HepG2 (cell line): ENCODE results near the gene MTX1. TPM values are rescaled to one million over a fixed set of nuclear protein-coding genes. Genes with fewer than 3 reads are reported as not detected.
A peak's percentile ranks its signal among the peaks of the same experiment; 100 is the strongest.

ENCODE experiments used
- CHD4 ChIP-seq: fragments of 200-600 bp; sonication (generic); IDR thresholded peaks from 2 replicates; pipeline ENCODE4 v1.7.0; 2017; ENCODE audit warnings: mild to moderate bottlenecking, low read length, borderline replicate concordance
- FOXP1 ChIP-seq, 2 experiments: fragments of 450-650 bp in 1 of 2; IDR thresholded peaks; 2 replicates each; pipeline ENCODE4 v1.6.1; 2017 to 2018; ENCODE audit warnings: antibody characterized with exemption in 1 of 2
- HHEX ChIP-seq: IDR thresholded peaks from 2 replicates; pipeline ENCODE4 v1.6.1; 2016; ENCODE audit warnings: control low read depth
- JUNB ChIP-seq: sonication (generic); formaldehyde crosslinking; IDR thresholded peaks from 2 replicates; pipeline ENCODE4 v1.8.0; 2022; ENCODE audit warnings: missing genetic modification reagents, mild to moderate bottlenecking, borderline replicate concordance
- KMT2A ChIP-seq: sonication (generic); formaldehyde crosslinking; IDR thresholded peaks from 2 replicates; pipeline ENCODE4 v1.4.0; 2020; ENCODE audit warnings: missing genetic modification reagents
- NAIF1 ChIP-seq: sonication (generic); formaldehyde crosslinking; IDR thresholded peaks from 2 replicates; pipeline ENCODE4 v1.5.0; 2020; ENCODE audit warnings: mild to moderate bottlenecking, missing genetic modification reagents, borderline replicate concordance
- NBN ChIP-seq: fragments of 450-650 bp; conservative IDR thresholded peaks from 2 replicates; pipeline ENCODE4 v1.6.1; 2017
- NFIC ChIP-seq: IDR thresholded peaks from 2 replicates; pipeline ENCODE4 v1.6.1; 2012; ENCODE audit warnings: mild to moderate bottlenecking, low read length, inconsistent platforms
- NR1H2 ChIP-seq: sonication (generic); formaldehyde crosslinking; IDR thresholded peaks from 2 replicates; pipeline ENCODE4 v1.8.1; 2022; ENCODE audit warnings: low read depth, missing genetic modification reagents, borderline replicate concordance
- RBAK ChIP-seq: sonication (generic); formaldehyde crosslinking; IDR thresholded peaks from 2 replicates; pipeline ENCODE4 v1.5.1; 2020; ENCODE audit warnings: mild to moderate bottlenecking, missing genetic modification reagents
- STAT5B ChIP-seq: sonication (generic); formaldehyde crosslinking; IDR thresholded peaks from 2 replicates; pipeline ENCODE4 v1.4.0; 2020; ENCODE audit warnings: missing genetic modification reagents
- TOPORS ChIP-seq: sonication (generic); formaldehyde crosslinking; IDR thresholded peaks from 2 replicates; pipeline ENCODE4 v1.8.0; 2023; ENCODE audit warnings: mild to moderate bottlenecking, missing genetic modification reagents
- USF2 ChIP-seq, 2 experiments: sonication (generic) in 1 of 2; formaldehyde crosslinking in 1 of 2; IDR thresholded peaks; 2 replicates each; pipeline versions ENCODE4 v1.5.1 to v1.6.1; 2011 to 2020; ENCODE audit warnings: borderline replicate concordance in 1 of 2, low read depth in 1 of 2, low read length in 1 of 2, mild to moderate bottlenecking in 1 of 2, missing genetic modification reagents in 1 of 2, moderate library complexity in 1 of 2
- ZFP91 ChIP-seq: sonication (generic); formaldehyde crosslinking; IDR thresholded peaks from 2 replicates; pipeline ENCODE4 v1.9.0; 2022; ENCODE audit warnings: missing genetic modification reagents, mild to moderate bottlenecking, borderline replicate concordance
- ZNF282 ChIP-seq: fragments of 450-650 bp; IDR thresholded peaks from 2 replicates; pipeline ENCODE4 v1.6.1; 2018; ENCODE audit not compliant: partially characterized antibody
- ZNF430 ChIP-seq: sonication (generic); formaldehyde crosslinking; IDR thresholded peaks from 2 replicates; pipeline ENCODE4 v1.9.0; 2021; ENCODE audit warnings: mild to moderate bottlenecking, missing genetic modification reagents
- ZNF558 ChIP-seq: sonication (generic); formaldehyde crosslinking; IDR thresholded peaks from 2 replicates; pipeline ENCODE4 v1.9.0; 2022; ENCODE audit warnings: mild to moderate bottlenecking, missing genetic modification reagents, borderline replicate concordance
- ZNF737 ChIP-seq: sonication (generic); formaldehyde crosslinking; IDR thresholded peaks from 2 replicates; pipeline ENCODE4 v1.5.0; 2020; ENCODE audit warnings: missing genetic modification reagents, mild to moderate bottlenecking, borderline replicate concordance
- ZNF790 ChIP-seq: sonication (generic); formaldehyde crosslinking; IDR thresholded peaks from 2 replicates; pipeline ENCODE4 v1.8.0; 2022; ENCODE audit warnings: missing genetic modification reagents, mild to moderate bottlenecking, borderline replicate concordance
- ZNF792 ChIP-seq: IDR thresholded peaks from 2 replicates; pipeline ENCODE4 v1.6.1; 2016
- ZSCAN20 ChIP-seq: sonication (generic); formaldehyde crosslinking; IDR thresholded peaks from 2 replicates; pipeline ENCODE4 v1.4.0; 2020; ENCODE audit warnings: missing genetic modification reagents, mild to moderate bottlenecking, borderline replicate concordance
- polyA plus RNA-seq, 8 experiments: library from polyadenylated mRNA; depleted of rRNA in 3 of 8; stranded (reverse) in 7 of 8; unstranded in 1 of 8; fragments of >200 nt; fragmentation: Illumina TruSeq in 4 of 8; extraction: Trizol in 4 of 8; gene quantifications; 2 replicates each; pipeline versions ENCODE4 v1.2.1 to v1.2.3, GENCODE V29; 2011 to 2016; ENCODE audit warnings: low read depth in 4 of 8, missing spikeins in 1 of 8, mixed read lengths in 1 of 8; ENCODE audit not compliant: insufficient read depth in 1 of 8
- total RNA-seq, 5 experiments: library from RNA; depleted of rRNA; stranded (reverse); fragments of >200 nt; fragmentation: Illumina TruSeq; extraction: Trizol; gene quantifications; 2 replicates each; pipeline ENCODE4 v1.2.3, GENCODE V29; 2016; ENCODE audit warnings: low read depth in 1 of 5
- TF ChIP-seq, protein P1 (sequence below): sonication (generic); formaldehyde crosslinking; IDR thresholded peaks from 2 replicates; pipeline ENCODE4 v1.8.1; 2023; ENCODE audit warnings: mild to moderate bottlenecking, moderate library complexity, missing genetic modification reagents
- TF ChIP-seq, protein P2 (sequence below): IDR thresholded peaks from 2 replicates; pipeline ENCODE4 v1.6.1; 2016; ENCODE audit warnings: missing compliant biosample characterization, missing genetic modification reagents, borderline replicate concordance

The MTX1 gene
- total and polyA plus RNA-seq, 2 of the 13 experiments (the other 11 are each of a cell fraction or from before 2014, with no cell fraction given) = 64.5 to 72.6 TPM

- no peak for TF ChIP-seq ZNF282
- no peak for TF ChIP-seq ZNF790
- TF ChIP-seq NR1H2 = no peak
- TF ChIP-seq TOPORS = 0 out of 2 replicates have a peak, but pooled peaks have one; percentile 37
- TF ChIP-seq, protein P1, sequence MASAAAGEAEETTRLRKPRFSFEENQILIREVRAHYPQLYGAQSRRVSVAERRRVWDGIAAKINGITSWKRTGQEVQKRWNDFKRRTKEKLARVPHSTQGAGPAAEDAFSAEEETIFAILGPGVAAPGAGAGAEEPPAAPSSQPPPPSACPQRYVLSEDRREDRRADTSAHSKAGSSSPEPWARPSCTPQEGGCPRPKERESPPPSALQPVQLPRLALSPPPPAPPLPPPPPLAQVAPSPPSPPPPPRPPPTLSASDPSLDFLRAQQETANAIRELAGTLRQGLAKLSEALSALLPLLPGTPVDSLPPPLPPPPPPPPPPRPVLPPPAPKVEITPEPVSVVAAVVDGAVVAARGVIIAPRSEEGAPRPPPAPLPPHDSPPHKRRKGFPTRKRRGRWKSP (CRISPR knock-in tag) = no peak
- 0 out of 2 replicates have a peak, but pooled peaks have one; percentile 6 for TF ChIP-seq ZNF558 (CRISPR knock-in tag)
- TF ChIP-seq, protein P2, sequence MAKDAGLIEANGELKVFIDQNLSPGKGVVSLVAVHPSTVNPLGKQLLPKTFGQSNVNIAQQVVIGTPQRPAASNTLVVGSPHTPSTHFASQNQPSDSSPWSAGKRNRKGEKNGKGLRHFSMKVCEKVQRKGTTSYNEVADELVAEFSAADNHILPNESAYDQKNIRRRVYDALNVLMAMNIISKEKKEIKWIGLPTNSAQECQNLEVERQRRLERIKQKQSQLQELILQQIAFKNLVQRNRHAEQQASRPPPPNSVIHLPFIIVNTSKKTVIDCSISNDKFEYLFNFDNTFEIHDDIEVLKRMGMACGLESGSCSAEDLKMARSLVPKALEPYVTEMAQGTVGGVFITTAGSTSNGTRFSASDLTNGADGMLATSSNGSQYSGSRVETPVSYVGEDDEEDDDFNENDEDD = peak; percentile 32; the same call in 1 of the 2 replicates
- TF ChIP-seq RBAK (CRISPR knock-in tag) = no peak
- no peak for TF ChIP-seq STAT5B (CRISPR knock-in tag)
- TF ChIP-seq ZSCAN20 (CRISPR knock-in tag) = peak; percentile 67; the same call in 1 of the 2 replicates
- no peak; the same call in 1 of the 2 replicates for TF ChIP-seq ZNF430 (CRISPR knock-in tag)
- no peak; the same call in 1 of the 2 replicates for TF ChIP-seq ZFP91 (CRISPR knock-in tag)
- TF ChIP-seq NAIF1 (CRISPR knock-in tag) = no peak
- TF ChIP-seq ZNF737 = no peak
- no peak for TF ChIP-seq CHD4
- peak; percentile 71 for TF ChIP-seq KMT2A (CRISPR knock-in tag)
- TF ChIP-seq USF2 (IDR thresholded peaks at IDR 0.05; ENCODE audit: low read depth, low read length) = no peak
- no peak for TF ChIP-seq USF2 (CRISPR knock-in tag; IDR thresholded peaks at IDR 0.05; ENCODE audit: borderline replicate concordance)
- no peak for TF ChIP-seq ZNF792 (CRISPR knock-in tag)
- TF ChIP-seq HHEX (CRISPR knock-in tag) = no peak
- no peak for TF ChIP-seq NBN
- no peak for TF ChIP-seq JUNB (CRISPR knock-in tag)
- TF ChIP-seq NFIC = no peak
- no peak for TF ChIP-seq FOXP1 (IDR thresholded peaks at IDR 0.05)
- no peak for TF ChIP-seq FOXP1 (CRISPR knock-in tag; IDR thresholded peaks at IDR 0.05)
These were observed 46.9 kb downstream of the MTX1 start, which contains the start of gene ENTREP3 (continued) for GRCh38 chr1:155255243-155256007.
